ENCODE measurements around the gene SUPT3H.

Gene SUPT3H

GRCh38 chr6:44779130-44779826 lies 598.5 kb downstream of the SUPT3H start:
- no peak overlapping the region for H3K4me3 ChIP-seq
- no peak overlapping the region for H3K27ac ChIP-seq
- no peak for DNase-seq (ENCODE audit: low spot score)

More at GRCh38 chr6:44779130-44779826, 598.5 kb downstream of the SUPT3H start:
- no peak for TF ChIP-seq CTCF (IDR thresholded peaks at IDR 0.05)
